ENCODE measurements around the gene NF2. TPM values are rescaled to one million over a fixed set of nuclear protein-coding genes. Genes with fewer than 3 reads are reported as not detected.
A peak's percentile ranks its signal among the peaks of the same experiment; 100 is the strongest.

The NF2 gene
- total RNA-seq, 2 experiments from 2014 or later: 41.3 to 43.4 TPM

DNA sequence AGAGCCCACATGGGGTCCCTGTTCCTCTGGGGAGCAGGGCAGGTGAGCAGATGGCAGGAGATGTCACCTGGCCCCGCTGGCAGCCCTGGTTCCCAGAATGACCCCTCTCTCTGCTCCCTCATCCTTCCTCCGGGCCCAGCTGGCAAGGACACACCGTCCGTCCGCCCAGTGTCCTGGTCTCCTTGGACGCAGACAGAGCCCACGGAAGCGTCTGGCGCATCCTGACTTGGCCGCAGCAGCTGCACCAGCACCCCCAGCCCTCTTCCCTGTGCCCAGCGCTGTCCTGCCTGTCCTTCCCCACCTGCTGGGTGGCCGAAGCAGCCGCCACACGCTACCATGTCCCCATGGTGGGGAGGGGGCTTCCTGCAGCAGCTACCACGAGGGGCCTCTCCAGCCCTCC is 106.8 kb downstream of the NF2 start:
- Mint-ChIP-seq H3K4me1 (no peaks in the 10 kb centered on the region), H3K4me3 (no peak overlapping the region), H3K9me3 (no peaks in the 10 kb centered on the region), H3K36me3 (no peaks in the 10 kb centered on the region), H3K27ac (no peak overlapping the region), H3K27me3 (peaks cover 8% of the 10 kb centered on the region)
- POLR2A ChIA-PET: no interaction called here
- ATAC-seq (ENCODE audit: low read depth): no peak
- DNase-seq: no peak

DNA sequence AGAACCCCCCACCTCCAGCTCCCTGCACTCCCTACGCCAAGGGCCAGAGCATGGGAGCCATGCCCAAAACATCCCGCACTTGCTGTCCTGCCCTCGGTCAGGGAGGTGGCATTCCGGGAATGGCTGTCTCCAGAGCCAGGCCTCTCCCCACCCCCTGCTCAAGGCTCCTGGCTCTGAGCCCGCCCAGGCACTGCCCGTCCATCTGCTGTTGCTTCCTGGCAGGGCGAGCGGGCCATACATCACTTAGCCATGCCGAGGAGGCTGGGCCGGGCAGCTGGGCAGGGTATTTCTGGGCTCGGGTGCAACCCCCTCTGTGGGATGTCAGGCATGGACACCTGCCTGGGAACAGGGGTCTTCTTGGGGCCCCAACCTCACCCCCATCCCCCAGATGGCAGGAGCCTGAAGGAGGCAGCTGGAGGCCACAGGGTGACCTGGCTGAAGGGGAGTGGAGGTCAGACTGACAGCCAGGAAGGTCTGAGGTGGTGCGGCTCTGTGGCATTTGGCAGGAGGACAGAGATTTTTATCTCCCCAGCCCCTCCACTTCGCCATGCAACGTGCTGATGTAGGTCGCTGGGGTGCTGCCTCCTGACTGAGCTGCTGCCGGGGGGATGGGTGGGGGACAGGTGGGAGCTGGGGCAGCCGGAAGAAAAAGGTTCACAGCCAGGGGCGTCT is 107.6 kb downstream of the NF2 start:
- ATAC-seq (ENCODE audit: low read depth) (no peak), DNase-seq (no peak)
- Mint-ChIP-seq H3K27me3 (peaks cover 8% of the 10 kb centered on the region), H3K27ac (no peak overlapping the region), H3K4me3 (no peak overlapping the region), H3K9me3 (no peaks in the 10 kb centered on the region), H3K4me1 (no peaks in the 10 kb centered on the region), H3K36me3 (no peaks in the 10 kb centered on the region)
- POLR2A ChIA-PET: no interaction called here

DNA sequence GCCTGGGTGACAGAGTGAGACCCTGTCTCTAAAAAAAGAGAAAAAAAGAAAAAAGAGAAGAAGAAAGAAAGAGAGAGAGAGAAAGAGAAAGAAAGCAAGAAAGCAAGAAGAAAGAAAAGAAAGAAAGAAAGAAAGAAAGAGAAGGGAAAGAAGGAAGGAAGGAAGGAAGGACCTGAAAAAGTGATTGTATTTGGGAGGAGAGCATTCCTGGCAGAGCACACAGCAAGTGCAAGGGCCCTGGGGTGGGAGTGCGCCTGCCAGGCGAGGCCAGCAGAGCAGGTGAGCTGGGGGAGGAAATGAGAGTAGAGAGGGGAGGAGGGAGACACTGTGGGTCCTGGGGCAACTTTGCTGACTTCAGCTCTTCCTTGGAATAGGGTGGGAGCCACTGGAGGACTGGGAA is 108.7 kb downstream of the NF2 start:
- Mint-ChIP-seq H3K4me3 (no peak overlapping the region), H3K27me3 (peaks cover 16% of the 10 kb centered on the region), H3K36me3 (no peaks in the 10 kb centered on the region), H3K27ac (no peak overlapping the region), H3K9me3 (no peaks in the 10 kb centered on the region), H3K4me1 (no peaks in the 10 kb centered on the region)
- POLR2A ChIA-PET: no interaction called here
- DNase-seq (no peak), ATAC-seq (ENCODE audit: low read depth) (no peak)

DNA sequence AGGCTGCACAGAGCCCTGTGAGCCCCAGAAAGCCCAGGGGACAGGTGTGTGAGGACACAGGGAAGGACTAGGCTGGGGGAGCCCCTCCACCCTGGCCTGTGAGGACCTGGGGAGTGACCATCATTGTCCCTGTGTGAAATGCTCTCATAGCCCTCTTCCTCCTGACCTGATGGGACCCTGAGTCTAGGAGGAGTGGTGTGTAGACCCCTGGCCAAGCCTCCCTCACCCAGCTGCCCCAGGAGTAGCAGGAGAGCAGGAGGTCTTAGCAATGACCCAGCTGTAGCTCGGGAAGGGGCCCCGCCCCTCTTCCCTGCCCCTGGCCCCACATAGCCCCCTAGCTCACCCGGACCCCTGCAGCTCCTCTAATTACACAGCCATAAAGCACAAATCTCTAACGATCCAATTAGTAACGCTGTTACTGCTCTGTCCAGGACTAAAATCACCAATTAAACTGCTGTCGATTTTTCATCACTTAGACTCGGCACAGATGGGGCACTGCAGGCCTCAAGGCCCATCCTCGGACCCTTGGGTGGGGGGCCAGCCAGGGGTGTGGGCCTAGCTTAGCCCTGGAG is 109.8 kb downstream of the NF2 start:
- no peak for ATAC-seq (ENCODE audit: low read depth)
- DNase-seq: no peak
- Mint-ChIP-seq H3K36me3 (no peaks in the 10 kb centered on the region), H3K27me3 (peaks cover 27% of the 10 kb centered on the region), H3K9me3 (no peaks in the 10 kb centered on the region), H3K4me3 (no peak overlapping the region), H3K27ac (no peak overlapping the region), H3K4me1 (no peaks in the 10 kb centered on the region)
- POLR2A ChIA-PET: no interaction called here

DNA sequence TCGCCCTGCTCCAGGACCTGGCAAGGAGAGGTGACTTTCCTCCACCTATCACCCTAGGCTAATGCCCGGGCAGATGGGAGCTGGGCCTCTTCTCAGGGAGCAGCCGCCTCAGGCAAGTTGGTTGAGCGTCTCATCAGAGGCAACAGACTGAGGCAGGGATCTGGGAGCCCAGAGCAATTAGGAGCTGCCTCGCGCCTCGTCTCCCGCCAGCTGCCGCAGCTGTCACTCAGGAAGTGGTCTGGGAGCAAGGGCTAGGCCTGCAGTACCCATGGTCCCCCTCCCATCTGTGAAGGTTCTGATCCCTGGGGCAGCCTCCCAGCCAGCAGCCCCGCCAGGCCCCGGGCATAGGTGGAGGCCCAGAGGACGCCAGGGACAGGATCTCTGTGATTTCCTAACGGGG is 111.8 kb downstream of the NF2 start:
- no peak for ATAC-seq (ENCODE audit: low read depth)
- Mint-ChIP-seq H3K4me1 (no peaks in the 10 kb centered on the region), H3K9me3 (no peaks in the 10 kb centered on the region), H3K27ac (no peak overlapping the region), H3K4me3 (no peak overlapping the region), H3K36me3 (no peaks in the 10 kb centered on the region), H3K27me3 (peaks cover 40% of the 10 kb centered on the region)
- DNase-seq: no peak
- POLR2A ChIA-PET: no interaction called here

DNA sequence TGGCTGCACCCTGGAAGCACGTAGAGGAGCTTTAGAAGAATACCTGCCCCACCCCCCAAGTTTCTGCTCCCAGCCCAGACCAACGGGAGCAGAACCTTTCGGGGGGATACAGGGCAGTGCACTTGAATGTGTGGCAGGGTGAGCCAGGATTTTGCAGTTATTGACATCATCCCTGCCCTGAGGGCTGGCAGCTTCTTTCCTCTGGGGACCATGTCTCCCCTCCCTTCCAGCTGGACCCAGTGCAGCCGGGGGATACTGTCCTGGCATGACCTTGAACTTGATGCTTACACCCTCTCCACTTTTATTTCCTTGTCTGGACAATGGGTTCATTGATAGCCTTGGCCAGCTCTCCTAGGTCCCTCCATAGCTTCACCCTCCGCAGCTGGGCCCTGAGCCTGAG is 112.3 kb downstream of the NF2 start:
- POLR2A ChIA-PET: interaction anchor here (0.6 kb wide), 1 partner anchor 17 kb away, joined by 6 read pairs; no protein-coding TSS in a partner anchor
- Mint-ChIP-seq H3K36me3 (no peaks in the 10 kb centered on the region), H3K27me3 (peaks cover 40% of the 10 kb centered on the region), H3K4me3 (no peak overlapping the region), H3K4me1 (no peaks in the 10 kb centered on the region), H3K9me3 (no peaks in the 10 kb centered on the region), H3K27ac (no peak overlapping the region)
- ATAC-seq (ENCODE audit: low read depth): no peak
- no peak for DNase-seq

DNA sequence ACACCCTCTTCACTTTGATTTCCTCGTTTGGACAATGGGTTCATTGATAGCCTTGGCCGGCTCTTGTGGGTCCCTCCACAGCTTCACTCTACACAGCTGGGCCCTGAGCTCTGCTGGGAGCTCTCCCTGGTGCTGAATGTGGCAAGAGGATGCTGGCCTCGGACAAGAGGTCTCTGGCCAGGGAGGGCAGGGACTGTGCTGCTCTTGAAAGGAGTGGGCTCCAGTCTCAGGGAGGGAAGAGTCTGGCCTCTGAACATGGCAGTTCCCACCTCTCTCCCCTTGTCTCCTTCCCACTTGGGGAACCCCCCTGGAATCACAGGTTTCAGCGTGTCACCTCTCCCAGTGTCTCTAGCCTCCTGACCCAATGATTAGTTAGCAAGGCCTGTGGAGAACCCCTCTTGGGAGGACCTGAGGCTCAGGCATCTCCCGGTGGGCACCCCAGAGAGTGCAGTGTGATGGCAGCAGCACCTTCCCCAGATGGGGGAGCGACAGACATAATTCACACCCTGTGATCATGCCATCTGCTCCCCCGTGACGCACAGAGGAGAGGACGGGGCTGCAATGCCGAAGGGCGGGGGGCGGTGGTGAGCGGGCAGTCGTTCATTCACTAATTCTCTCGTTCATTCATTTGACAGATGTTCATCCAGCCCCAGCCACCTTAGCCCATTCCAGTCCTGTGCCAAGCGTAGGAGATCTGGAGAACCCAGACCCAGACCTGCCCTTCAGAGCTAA is 113.5 kb downstream of the NF2 start:
- Mint-ChIP-seq H3K9me3 (no peaks in the 10 kb centered on the region), H3K4me3 (no peak overlapping the region), H3K36me3 (no peaks in the 10 kb centered on the region), H3K27ac (no peak overlapping the region), H3K4me1 (no peaks in the 10 kb centered on the region), H3K27me3 (peaks cover 46% of the 10 kb centered on the region)
- DNase-seq: peak; percentile 58
- POLR2A ChIA-PET: no interaction called here
- ATAC-seq (ENCODE audit: low read depth): peak; percentile 62

DNA sequence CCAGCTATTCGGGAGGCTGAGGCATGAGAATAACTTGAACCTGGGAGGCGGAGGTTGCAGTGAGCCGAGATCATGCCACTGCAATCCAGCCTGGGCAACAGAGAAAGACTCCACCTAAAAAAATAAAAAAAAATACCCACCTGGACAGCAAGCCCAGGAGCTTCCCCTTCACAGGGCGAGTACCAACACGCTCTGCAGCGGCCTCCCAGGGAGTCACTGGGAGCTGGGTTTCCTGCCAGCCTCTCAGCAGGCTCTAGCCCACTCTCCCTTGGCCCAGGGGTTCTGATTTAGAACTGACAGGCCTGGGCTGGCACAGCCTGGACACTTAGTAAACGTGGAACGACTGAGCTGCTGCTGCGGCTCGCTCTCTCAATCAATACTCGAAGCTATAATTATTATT is 114.4 kb downstream of the NF2 start:
- no peaks in the 10 kb centered on the region for H3K36me3 Mint-ChIP-seq
- H3K4me1 Mint-ChIP-seq: no peaks in the 10 kb centered on the region
- H3K4me3 Mint-ChIP-seq: no peak overlapping the region
- DNase-seq: no peak
- POLR2A ChIA-PET: no interaction called here
- no peaks in the 10 kb centered on the region for H3K9me3 Mint-ChIP-seq
- no peak for ATAC-seq (ENCODE audit: low read depth)
- H3K27ac Mint-ChIP-seq: no peak overlapping the region
- peaks cover 48% of the 10 kb centered on the region for H3K27me3 Mint-ChIP-seq

DNA sequence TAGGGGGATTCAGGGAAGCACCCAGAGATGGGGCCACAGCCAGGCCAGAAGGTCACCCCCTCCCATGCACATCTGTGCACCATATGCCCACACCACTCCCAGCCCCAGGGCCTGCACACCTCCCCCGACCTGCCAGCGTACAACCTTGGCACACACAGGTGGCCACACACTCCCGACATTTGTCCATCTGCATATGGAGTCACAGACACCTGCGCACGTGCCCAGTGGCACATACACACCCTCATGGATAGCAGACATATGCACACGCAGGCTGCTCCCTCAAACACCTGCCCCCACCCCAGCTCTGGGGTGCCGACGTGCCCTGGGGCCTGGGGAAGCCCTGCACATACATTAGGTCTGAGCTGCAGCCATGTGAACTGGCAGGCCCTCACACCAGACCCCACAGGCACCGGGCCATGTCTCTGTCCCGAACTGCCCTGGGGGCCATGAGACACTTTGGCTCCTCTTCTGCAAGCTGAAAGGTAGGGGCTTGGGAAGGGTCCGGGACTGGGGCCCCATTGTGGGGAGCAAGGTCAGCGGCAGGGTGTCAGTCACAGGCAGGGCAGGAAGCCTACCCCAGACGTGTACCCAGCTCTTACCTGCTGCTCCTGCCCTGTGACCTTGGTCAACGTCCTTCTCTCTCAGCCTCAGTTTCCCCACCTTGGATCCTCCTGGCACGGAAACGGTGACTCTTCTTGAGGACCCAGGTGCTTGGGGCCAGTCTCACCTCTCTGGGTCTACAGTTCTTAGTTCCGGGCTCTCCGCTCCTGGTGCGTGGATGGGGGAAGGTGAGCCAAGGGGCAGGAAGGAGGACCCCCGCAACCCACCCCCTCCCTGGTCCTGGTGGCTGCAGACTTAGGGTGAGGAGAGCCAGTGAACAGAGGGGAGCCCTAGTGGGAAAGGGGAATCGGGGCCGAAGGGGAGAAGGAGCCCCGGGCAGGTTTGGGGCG is 115.8 kb downstream of the NF2 start:
- no peaks in the 10 kb centered on the region for H3K9me3 Mint-ChIP-seq
- H3K4me1 Mint-ChIP-seq: no peaks in the 10 kb centered on the region
- peak overlapping the region; percentile 45 for H3K4me3 Mint-ChIP-seq
- DNase-seq (no peak), ATAC-seq (ENCODE audit: low read depth) (no peak)
- no peaks in the 10 kb centered on the region for H3K36me3 Mint-ChIP-seq
- H3K27me3 Mint-ChIP-seq: peaks cover 47% of the 10 kb centered on the region
- no peak overlapping the region for H3K27ac Mint-ChIP-seq
- POLR2A ChIA-PET: interaction anchor here (0.5 kb wide), 1 partner anchor 675 kb away, joined by 3 read pairs; no protein-coding TSS in a partner anchor

DNA sequence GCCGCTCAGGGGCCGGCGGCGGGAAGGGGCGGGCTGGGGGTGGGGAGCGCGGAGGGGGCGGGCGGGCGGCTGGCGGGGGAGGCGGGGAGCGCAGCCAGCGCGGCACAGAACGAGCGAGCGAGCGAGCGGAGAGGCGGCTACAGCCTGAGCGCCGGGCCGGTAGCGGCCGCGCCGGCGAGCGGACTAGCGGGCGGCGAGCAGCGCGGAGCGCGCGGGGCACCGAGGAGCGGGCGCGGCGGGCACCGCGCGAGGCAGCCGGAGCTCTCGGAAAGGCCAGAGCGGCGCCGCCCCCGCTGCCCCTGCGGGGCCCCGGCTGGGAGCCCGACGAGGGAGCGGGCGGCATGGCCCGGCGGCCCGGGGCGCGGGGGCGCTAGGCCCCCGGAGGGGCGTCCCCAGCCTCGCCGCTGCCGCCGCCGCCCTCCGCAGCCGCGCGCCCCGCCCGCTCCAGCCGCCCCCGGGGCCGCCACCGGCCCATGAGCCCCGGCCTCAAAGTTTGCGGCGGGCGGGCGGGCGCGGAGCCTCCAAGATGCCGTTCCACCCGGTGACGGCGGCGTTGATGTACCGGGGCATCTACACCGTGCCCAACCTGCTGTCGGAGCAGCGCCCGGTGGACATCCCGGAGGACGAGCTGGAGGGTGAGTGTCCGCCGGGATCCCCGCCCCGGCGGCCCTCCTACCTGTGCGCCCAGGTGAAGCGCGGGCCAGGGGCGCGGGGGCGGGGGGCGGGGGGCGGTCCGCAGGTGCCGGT is 116.6 kb downstream of the NF2 start, which contains the start of gene CABP7:
CABP7 (plus strand) TSS at position 105 of the 747 bp plus-strand sequence; CDS start at position 527, 422 bp downstream.
- H3K9me3 Mint-ChIP-seq: no peaks in the 10 kb centered on the region
- H3K27me3 Mint-ChIP-seq: peaks cover 44% of the 10 kb centered on the region
- POLR2A ChIA-PET: no interaction called here
- peak within 1 kb of the TSS; percentile 45 for H3K4me3 Mint-ChIP-seq
- no peak for ATAC-seq (ENCODE audit: low read depth)
- DNase-seq: no peak
- no peaks in the 10 kb centered on the region for H3K4me1 Mint-ChIP-seq
- no peaks in the 10 kb centered on the region for H3K36me3 Mint-ChIP-seq
- no peak within 1 kb of the TSS for H3K27ac Mint-ChIP-seq

DNA sequence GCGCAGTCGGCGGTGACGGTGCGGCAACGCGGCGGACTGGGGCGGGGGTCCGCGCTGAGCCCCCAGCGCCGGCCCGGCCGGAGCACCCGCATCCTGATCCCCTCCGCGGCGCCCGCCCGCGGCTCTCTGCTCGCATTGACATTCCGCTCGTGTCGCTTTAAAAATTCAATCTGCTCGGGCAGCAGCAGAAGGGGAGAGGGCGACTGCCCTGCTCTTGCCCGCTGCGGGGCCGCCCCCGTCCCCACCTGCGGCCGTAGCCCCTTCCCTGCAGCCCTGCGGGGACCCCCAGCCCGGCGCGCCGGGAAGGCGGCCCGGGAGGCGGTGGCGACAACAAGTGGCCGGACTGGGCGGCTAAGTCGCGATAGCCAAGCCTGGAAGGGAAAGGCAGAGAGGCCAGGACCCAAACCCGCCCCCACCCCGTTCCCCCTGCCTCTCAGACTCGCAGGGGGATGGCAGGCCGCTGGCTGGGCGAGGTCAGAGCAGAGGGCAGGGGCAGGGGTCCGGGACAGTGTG is 117.4 kb downstream of the NF2 start:
- Mint-ChIP-seq H3K9me3 (no peaks in the 10 kb centered on the region), H3K4me3 (no peak overlapping the region), H3K4me1 (no peaks in the 10 kb centered on the region), H3K27ac (no peak overlapping the region), H3K27me3 (peaks cover 47% of the 10 kb centered on the region), H3K36me3 (no peaks in the 10 kb centered on the region)
- POLR2A ChIA-PET: no interaction called here
- no peak for DNase-seq
- no peak for ATAC-seq (ENCODE audit: low read depth)

DNA sequence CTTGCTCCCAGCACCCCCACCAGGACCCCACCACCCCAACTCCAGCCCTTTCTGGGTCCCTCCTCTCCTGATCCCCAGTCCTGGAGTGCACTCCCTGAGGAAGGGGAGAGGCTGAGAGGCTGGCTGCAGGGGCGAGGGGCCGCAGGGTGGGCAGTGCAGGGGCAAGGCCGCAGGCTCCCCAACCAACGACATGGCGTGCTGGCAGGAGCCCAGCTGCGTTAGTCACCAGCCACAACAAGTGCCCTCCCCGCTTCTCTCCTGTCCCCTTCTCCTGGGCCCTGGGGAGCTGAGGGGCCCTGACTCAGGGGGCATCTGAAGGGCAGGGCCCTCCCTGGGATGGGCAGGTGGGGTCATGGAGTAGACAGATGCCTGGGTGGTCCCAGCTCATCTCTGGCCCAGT is 118.7 kb downstream of the NF2 start:
- POLR2A ChIA-PET: no interaction called here
- Mint-ChIP-seq H3K36me3 (no peaks in the 10 kb centered on the region), H3K4me1 (no peaks in the 10 kb centered on the region), H3K4me3 (no peak overlapping the region), H3K27me3 (peaks cover 38% of the 10 kb centered on the region), H3K27ac (no peak overlapping the region), H3K9me3 (no peaks in the 10 kb centered on the region)
- DNase-seq: no peak
- no peak for ATAC-seq (ENCODE audit: low read depth)
